HEK293 (cell line): ENCODE measurements around the gene HAAO.

Source experiments
- CTCF ChIP-seq: fragments of 450-650 bp; formaldehyde crosslinking; IDR thresholded peaks from 2 replicates; pipeline ENCODE4 v1.5.1; 2016; ENCODE audit warnings: missing biosample characterization, missing genetic modification characterization
- GLIS2 ChIP-seq: fragments of 450-650 bp; formaldehyde crosslinking; IDR thresholded peaks from 2 replicates; pipeline ENCODE4 v1.5.1; 2016; ENCODE audit warnings: missing biosample characterization, missing genetic modification characterization
- ZNF571 ChIP-seq: fragments of 450-650 bp; formaldehyde crosslinking; IDR thresholded peaks from 2 replicates; pipeline ENCODE4 v1.5.0; 2017; ENCODE audit warnings: missing biosample characterization, missing genetic modification characterization
- TF ChIP-seq, protein P1 (sequence below): fragments of 450-650 bp; formaldehyde crosslinking; IDR thresholded peaks from 2 replicates; pipeline ENCODE4 v1.5.1; 2016; ENCODE audit warnings: missing biosample characterization, missing genetic modification characterization

- no peak for TF ChIP-seq CTCF (tag by site-specific recombination)
- no peak for TF ChIP-seq ZNF571 (tag by site-specific recombination)
- TF ChIP-seq GLIS2 = no peak
- TF ChIP-seq, protein P1, sequence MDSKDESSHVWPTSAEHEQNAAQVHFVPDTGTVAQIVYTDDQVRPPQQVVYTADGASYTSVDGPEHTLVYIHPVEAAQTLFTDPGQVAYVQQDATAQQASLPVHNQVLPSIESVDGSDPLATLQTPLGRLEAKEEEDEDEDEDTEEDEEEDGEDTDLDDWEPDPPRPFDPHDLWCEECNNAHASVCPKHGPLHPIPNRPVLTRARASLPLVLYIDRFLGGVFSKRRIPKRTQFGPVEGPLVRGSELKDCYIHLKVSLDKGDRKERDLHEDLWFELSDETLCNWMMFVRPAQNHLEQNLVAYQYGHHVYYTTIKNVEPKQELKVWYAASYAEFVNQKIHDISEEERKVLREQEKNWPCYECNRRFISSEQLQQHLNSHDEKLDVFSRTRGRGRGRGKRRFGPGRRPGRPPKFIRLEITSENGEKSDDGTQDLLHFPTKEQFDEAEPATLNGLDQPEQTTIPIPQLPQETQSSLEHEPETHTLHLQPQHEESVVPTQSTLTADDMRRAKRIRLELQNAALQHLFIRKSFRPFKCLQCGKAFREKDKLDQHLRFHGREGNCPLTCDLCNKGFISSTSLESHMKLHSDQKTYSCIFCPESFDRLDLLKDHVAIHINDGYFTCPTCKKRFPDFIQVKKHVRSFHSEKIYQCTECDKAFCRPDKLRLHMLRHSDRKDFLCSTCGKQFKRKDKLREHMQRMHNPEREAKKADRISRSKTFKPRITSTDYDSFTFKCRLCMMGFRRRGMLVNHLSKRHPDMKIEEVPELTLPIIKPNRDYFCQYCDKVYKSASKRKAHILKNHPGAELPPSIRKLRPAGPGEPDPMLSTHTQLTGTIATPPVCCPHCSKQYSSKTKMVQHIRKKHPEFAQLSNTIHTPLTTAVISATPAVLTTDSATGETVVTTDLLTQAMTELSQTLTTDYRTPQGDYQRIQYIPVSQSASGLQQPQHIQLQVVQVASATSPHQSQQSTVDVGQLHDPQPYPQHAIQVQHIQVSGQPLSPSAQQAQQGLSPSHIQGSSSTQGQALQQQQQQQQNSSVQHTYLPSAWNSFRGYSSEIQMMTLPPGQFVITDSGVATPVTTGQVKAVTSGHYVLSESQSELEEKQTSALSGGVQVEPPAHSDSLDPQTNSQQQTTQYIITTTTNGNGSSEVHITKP = no peak
Observed at GRCh38 chr2:42841344-42841743, 49.0 kb upstream of the HAAO start.
